Amniotic stem cell (primary cell): ENCODE results near the gene CNTN4.
"Not testable (repeated sequence)": the region's sequence is repeated elsewhere in the genome, so short reads cannot be mapped to it uniquely, and the experiment has no call there.

Experiments used
- DNase-seq: peaks from one replicate; lab custom pipeline; 2025; lab: John Stamatoyannopoulos, UW

Gene CNTN4

DNA sequence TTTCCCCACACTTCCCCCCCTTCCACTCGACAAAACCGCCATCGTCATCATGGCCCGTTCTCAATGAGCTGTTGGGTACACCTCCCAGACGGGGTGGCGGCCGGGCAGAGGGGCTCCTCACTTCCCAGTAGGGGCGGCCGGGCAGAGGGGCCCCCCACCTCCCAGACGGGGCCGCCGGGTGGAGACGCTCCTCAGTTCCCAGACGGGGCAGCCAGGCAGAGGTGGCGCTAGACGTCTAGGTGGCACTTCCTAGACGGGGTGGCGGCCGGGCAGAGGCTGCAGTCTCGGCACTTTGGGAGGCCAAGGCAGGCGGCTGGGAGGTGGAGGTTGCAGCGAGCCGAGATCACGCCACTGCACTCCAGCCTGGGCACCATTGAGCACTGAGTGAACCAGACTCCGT is 818.0 kb downstream of the CNTN4 start:
- not testable (repeated sequence) for DNase-seq

DNA sequence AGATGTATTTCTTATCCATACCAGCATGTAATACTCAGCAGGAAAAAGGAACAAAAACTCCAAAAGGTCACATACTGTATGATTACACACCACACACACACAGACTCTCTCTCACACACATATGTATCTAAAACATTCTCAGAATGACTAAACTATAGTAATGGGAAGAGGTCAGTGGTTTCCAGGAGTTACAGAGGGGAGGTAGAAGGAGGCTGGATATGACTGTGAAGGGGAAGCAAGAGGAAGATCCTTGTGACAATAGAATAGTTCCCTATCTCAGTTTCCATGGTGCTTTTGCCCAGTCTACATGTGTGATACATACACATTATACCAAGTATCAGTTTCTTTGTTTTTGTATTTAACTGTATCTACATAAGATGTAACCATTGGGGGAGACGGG is 821.4 kb downstream of the CNTN4 start:
- no peak for DNase-seq

DNA sequence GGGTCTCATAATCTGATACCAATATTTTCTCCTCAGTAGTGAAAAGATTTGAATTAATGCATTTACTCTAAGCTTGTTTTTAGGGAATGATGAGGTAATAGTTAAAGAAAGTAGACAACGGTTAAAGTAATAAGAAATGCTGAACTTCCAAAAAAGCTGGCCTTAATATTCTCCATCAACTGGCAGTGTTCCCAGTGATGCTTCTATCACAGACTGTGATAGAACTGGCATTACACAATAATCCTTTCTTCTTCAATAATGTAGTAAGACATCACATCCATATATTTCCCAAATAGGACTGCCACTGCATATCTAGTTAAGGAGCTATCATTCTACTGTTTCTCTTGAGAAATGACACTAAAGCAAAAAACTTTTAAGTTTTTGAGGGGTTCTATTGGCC is 822.8 kb downstream of the CNTN4 start:
- no peak for DNase-seq

DNA sequence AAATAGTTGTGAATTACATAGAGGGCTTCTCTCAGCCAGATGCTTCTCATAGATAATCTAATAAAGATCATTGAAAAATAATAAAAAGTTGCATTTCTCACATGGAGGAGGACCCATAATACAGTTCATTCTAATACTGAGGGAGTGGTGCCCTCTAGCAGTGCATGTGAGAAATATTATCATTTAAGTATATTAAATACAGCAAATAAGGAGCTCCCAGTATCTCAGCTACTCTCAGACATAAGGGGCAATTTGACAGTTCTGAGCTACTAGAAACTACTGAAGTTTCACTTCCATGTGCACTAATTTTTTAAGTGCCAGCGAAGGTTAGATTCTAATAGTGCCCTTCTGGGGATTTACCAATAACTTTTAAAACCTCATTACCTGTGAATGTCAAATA is 823.2 kb downstream of the CNTN4 start:
- no peak for DNase-seq

DNA sequence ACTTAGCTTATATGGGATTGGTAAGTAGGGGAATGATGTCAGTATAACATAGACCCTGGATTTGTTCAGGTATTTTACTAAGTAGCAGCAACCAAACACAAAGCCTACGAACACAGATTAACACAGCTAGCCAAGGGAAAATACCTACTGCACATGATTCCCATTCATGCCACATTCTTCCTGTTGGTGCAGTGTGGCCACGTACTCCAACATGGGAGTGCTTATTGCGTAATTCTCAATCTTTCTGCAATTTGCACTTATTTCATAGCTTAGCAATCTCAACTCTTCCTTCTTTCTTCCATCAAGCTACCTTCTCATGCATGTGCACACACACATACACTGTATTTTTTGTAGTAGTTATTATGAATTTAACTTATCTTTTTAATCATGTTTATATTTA is 824.7 kb downstream of the CNTN4 start:
- no peak for DNase-seq

DNA sequence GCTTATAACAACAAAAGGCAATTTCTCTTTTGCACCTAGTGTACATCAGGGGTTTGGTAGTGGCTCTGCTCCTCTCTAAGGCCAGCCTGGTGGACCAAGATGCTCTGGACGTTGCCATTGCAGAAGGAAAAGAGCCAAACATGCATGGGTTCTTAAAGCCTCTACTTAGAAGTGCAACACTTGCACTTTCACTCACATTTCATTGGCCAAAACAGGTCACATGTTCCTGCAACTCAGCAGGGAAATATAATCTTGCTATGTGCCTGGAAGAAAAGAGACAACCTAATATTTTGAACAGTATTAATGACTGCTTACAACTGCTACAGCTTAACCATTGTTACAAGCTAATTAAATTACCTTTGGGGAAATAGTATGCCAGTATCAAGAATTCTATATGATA is 828.6 kb downstream of the CNTN4 start:
- DNase-seq = no peak

DNA sequence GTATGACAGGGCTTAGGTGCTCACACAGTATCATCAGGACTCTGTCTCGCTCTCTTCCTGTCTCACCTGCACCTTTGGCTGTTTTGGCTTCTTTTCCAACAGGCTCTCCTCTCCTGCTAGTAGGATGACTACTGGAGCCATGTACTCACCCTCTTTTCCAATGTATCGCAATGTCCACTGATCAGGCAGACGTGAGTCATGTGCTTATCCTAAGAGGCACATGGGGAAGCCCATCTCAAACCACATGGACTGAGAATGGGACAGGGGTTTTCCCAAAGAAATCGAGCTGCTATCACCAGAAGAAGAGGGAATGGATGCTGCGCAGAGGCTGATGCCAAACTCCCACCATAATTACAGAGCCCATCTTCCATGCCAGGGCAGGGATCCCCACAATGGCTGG is 830.9 kb downstream of the CNTN4 start:
- no peak for DNase-seq

DNA sequence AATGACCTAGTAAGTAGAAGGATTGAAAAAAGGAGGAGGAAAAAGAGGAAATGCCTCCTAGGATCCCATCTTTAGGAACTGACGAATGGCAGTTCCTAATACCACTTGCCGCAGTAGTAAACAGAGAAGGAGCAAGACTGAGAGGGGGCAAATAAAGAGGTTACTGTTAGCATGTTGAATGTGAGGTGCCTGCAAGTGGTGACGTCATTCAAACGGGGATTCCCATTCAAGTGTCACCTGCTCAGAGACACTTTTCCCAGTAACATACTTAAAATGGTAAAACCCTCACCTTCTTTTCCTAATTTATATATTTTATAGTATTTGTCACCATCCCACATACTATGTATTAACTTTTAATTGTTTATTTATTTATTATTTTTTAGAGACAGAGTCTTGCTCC is 832.6 kb downstream of the CNTN4 start:
- no peak for DNase-seq

DNA sequence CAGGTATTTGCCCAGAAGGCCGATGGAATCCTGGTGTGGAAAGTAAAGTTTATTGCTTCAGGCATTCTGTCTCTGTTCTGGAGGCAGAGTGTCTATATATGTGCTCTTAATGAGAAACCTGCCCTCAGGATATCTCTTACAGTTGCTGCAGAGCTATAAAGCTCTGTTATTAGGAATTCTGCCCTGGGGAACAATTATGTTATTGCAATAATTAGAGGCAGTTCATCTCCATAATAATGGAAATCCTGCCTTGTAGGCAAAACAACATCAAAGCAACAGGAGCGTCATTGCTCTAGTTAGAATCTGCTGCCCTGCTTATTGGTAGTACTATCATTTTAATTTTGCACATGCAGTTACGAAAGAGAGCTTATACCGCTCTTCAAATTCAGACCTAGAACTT is 835.9 kb downstream of the CNTN4 start:
- DNase-seq = no peak

DNA sequence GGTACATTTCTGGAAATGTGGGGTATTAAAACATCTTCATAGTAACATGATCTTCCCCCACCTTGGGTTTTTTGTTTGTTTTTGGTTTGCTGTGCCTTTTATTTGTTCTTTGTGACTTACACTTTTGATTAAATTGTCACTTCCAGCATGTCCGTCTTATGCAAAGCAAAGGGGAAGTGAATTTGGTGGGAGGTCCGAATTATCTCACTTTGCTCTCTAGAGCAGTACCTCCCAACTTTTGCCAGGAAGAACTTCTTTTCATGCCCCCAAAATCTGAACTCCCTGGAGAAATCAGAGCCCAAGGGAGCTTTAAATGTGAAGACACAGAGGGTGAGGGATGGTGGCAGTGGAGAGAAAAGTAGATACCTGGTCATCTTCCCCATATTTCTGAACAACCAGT is 838.4 kb downstream of the CNTN4 start:
- DNase-seq = no peak

DNA sequence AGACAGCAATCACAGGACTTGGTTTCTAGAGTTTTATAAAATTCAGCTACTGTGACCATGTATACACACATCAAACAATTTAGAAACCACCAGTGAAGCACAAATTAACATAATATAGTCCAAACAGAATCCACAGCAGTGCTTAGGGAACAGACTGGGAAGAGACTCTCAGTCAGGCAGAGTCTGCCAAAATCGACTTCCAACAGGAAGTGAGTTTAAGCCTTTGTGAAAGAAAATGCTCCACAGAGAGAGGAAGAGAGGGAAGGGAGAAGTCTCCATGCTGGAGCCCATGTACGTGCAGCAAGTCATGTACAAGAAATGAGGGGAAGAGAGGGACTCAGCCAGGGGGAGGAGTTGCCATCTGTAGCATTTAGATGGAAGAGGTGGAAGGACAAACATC is 838.9 kb downstream of the CNTN4 start:
- DNase-seq = no peak

DNA sequence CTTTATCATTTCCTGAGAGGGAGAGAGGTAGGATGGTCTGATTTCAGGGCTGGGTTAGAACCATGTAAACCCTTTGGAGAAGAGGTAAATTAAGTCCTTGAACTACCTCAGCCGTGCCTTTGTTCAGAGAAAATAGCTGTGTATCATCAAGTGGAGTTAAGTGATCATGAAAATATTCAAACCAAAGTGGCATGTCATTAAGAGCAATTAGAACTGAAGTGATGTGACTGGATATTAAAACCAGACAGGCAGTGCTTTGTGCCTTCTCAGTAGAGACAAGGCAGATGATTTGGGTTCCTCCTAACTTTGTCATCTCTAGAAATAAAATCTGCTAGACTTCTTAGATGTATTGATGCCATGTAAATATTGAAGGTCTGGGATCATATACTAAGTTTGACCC is 840.0 kb downstream of the CNTN4 start:
- DNase-seq = no peak

DNA sequence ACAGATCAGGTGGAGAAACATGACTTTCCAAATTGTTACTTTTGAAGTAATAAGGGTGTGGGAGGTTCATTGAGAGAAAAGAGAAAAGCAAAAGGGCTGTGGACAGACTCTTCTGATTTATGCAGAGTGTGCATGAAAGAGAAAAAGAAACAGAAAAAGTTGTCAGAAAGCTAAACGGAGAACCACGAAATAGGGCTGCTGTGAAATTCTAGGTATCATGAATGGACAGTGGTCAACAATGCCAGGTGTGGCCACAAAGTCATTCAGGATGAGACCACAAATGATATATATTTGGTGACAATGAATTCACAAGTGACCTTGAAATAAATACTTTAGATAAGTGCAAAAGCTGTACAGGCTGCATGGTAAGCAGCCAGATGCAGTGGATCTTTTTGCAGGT is 841.4 kb downstream of the CNTN4 start:
- no peak for DNase-seq

DNA sequence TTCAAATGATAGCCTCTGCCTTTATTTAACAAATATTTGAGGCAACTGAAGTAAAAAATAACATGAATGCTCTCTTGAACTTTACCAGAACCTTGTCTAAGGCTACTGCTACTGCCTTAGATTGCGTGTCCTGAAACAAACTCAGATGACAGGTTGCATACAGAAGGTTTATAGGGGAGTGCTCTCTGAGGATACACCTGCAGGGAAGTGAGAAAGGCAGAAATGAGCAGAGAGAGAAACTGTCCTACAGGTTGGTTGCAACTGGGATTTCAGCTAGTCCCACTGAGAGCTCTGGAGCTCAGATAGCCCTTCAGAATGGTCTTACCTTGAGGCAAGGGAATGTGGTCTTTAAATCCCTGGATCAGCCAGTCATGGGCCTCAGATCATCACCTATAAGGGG is 846.0 kb downstream of the CNTN4 start:
- no peak for DNase-seq

DNA sequence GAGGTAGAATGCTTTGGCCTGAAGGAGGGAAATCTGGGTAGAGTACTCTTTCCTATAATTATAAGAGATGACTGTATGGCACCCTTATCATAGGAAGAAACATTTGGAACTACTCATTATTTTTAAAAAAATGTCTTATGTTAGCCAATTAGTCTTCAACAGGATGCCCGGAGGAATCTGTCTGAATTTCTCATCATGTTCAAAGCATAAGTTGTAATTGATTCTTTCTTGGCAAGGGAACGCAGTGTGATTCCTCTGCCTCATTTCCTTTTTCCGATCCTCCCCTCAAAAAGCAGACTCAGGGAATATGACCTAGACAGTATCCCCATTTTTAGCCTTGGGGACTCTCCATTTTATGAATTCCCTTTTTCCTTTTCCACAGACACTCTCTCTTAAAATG is 846.5 kb downstream of the CNTN4 start:
- DNase-seq = no peak

DNA sequence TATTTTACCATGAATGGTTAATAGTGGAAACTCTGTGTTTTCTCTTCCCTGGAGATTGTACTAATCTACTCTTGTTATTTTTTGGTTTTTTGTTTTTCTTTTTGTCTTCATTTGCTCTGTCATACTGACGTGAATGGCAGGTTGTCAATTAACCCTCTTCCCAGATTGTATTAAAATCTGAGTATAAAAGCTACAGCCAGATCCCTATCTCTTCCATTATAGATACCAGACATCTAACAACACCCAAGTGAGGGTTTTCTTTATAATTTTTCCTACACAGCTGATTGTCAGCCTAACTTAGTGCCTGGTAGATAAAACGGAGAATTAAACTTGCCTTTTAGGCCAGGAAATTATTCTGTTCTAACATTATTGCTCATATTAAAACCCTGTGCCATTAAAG is 848.9 kb downstream of the CNTN4 start:
- no peak for DNase-seq

DNA sequence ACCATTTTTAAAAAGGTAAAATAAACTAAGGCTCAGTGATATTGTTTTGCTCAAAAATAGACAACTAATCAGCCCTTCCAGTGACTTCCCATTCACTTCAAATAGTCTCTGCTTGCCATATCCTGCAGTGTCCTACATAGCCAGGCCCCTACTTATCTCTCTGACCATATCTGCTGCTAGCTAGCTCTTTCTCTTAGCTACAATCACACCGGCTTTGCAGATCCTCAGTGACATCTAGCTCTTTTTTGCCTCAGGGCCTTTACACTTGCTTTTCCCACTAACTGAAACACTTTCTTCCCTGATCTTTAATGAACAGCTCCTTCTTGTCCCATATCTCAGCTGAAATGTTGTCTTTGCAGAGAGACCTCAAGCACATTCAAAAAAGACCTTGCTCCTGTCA is 850.2 kb downstream of the CNTN4 start:
- DNase-seq = no peak

DNA sequence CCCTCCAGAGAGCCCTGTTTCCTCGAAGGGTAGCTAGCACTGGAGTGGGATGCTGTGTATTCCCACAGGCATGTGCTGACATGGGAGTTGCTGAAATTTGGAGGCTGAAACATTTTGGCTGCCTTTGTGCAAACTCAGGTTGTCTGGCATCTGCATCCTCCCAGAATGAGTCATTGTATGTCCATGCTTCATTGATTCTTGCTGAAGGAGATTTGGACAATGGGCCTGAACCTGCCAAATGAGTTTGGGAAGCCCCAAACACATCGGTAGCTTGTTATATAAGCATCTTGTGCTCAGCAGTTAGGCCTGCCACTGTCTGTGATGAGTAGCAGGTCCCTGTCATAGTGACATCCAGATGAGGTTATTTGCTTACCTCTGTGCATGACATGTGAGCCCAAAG is 851.5 kb downstream of the CNTN4 start:
- DNase-seq = no peak

DNA sequence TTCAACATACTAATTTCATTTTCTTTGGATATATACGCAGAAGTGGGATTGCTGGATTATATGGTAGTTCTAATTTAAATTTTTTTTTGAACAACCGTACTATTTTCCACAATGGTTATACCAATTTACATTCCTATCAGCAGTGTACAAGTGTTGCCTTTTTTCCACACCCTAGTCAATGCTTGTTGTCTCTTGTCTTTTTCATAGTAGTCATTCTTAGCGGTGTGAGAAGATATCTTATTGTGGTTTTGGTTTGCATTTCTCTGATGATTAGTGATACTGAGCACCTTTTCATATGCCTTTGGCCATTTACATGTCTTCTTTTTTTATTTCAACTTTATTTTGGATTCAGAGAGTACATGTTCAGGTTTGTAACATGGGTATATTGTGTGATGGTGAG is 858.4 kb downstream of the CNTN4 start:
- no peak for DNase-seq

DNA sequence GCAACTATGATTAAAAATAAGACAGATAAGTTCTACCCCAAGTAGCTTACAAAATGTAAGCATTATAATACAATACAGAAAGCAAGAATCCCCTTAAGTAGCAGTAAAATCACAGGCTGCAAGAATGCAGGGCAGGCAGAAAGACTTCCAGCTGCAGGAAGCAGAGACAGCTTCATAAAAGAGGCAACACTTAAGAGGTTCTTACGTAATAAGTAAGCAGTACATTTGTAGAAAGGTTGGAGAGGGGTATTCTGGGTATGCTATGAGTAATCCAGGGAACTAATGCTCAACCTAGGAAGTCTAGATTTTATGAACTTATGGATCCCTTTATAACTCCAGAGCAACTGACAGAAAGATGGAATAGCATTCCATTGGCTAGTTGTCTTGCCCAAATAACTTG is 859.9 kb downstream of the CNTN4 start:
- no peak for DNase-seq

DNA sequence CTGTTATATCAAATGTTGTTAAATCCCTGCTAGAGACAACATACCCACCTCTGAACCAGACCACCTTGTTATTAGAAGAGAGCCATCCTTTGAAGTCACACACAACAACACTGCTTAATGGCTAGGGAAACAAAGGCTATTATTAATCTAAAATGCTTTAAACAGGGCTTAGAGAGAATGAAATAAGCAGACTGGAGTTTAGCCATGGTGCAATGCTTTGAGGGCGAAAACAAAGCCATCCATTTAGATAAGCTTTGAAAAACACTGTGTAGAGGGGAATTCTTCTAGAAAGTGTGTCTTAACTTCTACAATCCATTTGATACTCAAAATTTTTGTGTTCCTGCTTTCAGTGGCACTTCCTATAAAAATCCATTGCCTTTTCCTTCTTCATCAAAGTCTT is 862.9 kb downstream of the CNTN4 start:
- no peak for DNase-seq

DNA sequence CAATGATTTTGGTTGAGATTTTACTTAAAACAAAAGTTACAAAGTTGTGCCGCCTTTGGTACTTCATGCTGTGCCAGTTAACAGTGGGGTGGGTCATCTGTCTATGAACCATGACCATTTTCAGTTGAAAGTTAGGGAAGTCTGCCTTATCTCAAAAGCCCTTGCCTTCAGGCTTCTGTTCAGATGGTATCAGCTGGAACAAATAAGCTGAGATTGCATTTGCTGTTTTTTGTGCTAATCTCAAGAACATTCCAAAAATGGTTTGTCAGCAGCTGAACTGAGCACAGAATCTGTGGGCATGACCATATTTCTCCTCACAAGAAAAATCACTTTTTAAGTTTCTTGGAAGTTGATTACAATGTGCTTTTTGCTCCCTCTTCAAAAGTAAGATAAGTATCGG is 869.2 kb downstream of the CNTN4 start:
- no peak for DNase-seq

DNA sequence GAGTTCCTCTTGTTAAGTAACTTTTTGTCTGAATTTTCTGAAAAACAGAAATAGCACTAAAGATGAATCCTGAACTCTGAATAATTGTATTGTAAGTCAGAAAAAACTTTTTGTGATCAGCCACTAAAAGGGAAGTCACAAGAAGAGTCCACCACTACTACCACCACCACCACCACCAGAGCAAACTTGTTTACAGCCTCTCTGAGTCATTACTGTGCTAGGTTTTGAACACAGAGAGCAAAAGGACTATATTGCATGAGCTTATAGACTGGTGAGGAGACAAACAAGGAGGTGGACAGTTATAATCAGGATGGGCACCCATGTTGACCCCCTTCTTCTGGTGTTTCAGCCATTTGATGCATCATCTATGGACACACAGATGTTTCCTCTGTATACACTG is 869.8 kb downstream of the CNTN4 start:
- DNase-seq = no peak

DNA sequence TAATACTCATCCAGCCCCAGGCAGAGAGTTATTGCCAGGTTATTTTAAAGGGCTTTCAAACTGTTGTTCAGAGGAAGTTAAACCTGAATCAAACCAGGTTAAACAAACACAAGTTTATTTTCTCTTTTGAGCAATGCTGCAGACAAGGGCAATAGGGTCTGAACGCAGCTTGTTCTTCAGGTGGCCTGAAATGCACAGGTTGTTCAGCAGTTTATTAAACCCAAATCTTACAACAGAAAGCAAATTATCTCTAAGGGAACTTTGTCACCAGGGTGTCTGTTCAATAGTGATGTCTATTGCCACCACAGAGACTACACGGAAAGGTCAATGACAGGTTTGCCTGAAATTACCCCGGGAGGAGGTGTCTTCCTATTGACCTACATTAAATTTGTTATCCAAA is 877.5 kb downstream of the CNTN4 start:
- no peak for DNase-seq

DNA sequence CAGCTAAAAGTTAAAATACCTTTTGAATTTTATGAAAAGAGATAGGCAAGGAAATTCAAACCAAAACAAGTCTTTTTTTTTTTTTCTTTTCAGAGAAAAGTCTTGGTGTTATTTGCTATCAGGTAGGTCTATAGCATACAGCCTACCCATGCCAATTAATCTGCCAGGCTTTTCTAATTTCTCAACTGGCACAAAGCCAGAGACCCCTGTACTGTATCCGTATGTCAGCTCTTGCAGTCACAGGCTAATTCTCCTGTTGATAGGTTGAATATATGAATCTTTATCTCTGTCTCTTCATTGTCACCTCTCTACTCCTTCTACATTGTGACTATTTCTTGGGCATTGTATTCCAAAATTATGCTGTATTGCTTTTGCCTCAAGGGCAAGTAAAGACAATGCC is 878.1 kb downstream of the CNTN4 start:
- no peak for DNase-seq
